ENCODE measurements around the gene RAB44. TPM values are rescaled to one million over a fixed set of nuclear protein-coding genes. Genes with fewer than 3 reads are reported as not detected.

RAB44 gene
- total RNA-seq, 1 experiment from 2014 or later: not detected

GRCh38 chr6:36700831-36701230 lies 3.2 kb downstream of the RAB44 start:
- H2AK5ac ChIP-seq (ENCODE audit: insufficient read length, low read length): no peak overlapping the region
- no peak for DNase-seq
- no peak for TF ChIP-seq CTCF (conservative IDR thresholded peaks at IDR 0.05)
- no peaks in the 10 kb centered on the region for H3K79me2 ChIP-seq (ENCODE audit: insufficient read depth, low read length)
- H3K4me1 ChIP-seq (ENCODE audit: insufficient read depth, low read length): no peaks in the 10 kb centered on the region
- no peak overlapping the region for H3K14ac ChIP-seq (ENCODE audit: insufficient read depth, low read length)
- no peak overlapping the region for H2AFZ ChIP-seq (ENCODE audit: low read length)
- H2BK20ac ChIP-seq (ENCODE audit: low read depth, low read length, poor library complexity, severe bottlenecking): no peak overlapping the region
- WGBS (ENCODE audit: extremely low coverage, insufficient read length, low lambda C conversion rate): no CpG with 5 or more reads among the region's 3 CpGs
- H3K23me2 ChIP-seq (ENCODE audit: insufficient read length, low read depth, low read length, poor library complexity, severe bottlenecking): no peaks in the 10 kb centered on the region
- H3K27ac ChIP-seq (ENCODE audit: insufficient read length, low read depth, low read length): no peak overlapping the region
- H2BK15ac ChIP-seq (ENCODE audit: low read depth, low read length): no peak overlapping the region
- Mint-ChIP-seq H3K4me1 (no peaks in the 10 kb centered on the region), H3K9me3 (no peaks in the 10 kb centered on the region), H3K36me3 (ENCODE audit: insufficient read depth in 1 of 3, low read depth in 3 of 3) (no peaks in the 10 kb centered on the region), H3K4me3 (no peak overlapping the region), H3K27me3 (ENCODE audit: low read depth) (peaks cover 3% of the 10 kb centered on the region; the same call in 1 of the 2 replicates), H3K27ac (no peak overlapping the region)
- no peak overlapping the region for H3K4me2 ChIP-seq (ENCODE audit: insufficient read depth, insufficient read length, low read length)
- H4K8ac ChIP-seq (replicated peaks; ENCODE audit: insufficient read length, low read depth, low read length): no peak overlapping the region
- H2BK12ac ChIP-seq (ENCODE audit: insufficient read length, low read depth, low read length): no peak overlapping the region
- no peak overlapping the region for H4K5ac ChIP-seq (ENCODE audit: insufficient read length, low read depth, low read length)
- H3K18ac ChIP-seq (ENCODE audit: insufficient read length, low read depth, low read length): no peak overlapping the region
- H3K23ac ChIP-seq (ENCODE audit: insufficient read length, low read depth, low read length): no peak overlapping the region
- H2BK5ac ChIP-seq (ENCODE audit: insufficient read length, low read length): no peak overlapping the region
- H3K27me3 ChIP-seq (ENCODE audit: insufficient read depth, low read length): no peaks in the 10 kb centered on the region
- no peak overlapping the region for H3K4ac ChIP-seq (ENCODE audit: low read depth, low read length)
- no peak overlapping the region for H3T11ph ChIP-seq (ENCODE audit: low read length)
- H4K20me1 ChIP-seq (ENCODE audit: control insufficient read depth, insufficient read depth, insufficient read length): no peaks in the 10 kb centered on the region
- no peak overlapping the region for H4K91ac ChIP-seq (ENCODE audit: insufficient read length, low read depth, low read length)
- H3K56ac ChIP-seq (ENCODE audit: insufficient read length, low read depth, low read length): no peak overlapping the region
- H3K9me3 ChIP-seq (ENCODE audit: control insufficient read depth, low read depth, low read length): no peaks in the 10 kb centered on the region
- H3K79me1 ChIP-seq (ENCODE audit: insufficient read depth, low read depth, low read length, poor library complexity, severe bottlenecking): no peaks in the 10 kb centered on the region
- no peak overlapping the region for H2BK120ac ChIP-seq (ENCODE audit: low read depth, low read length, poor library complexity, severe bottlenecking)
- no peak overlapping the region for H3K9ac ChIP-seq (ENCODE audit: extremely low read depth, insufficient read length, low read length)
